Activated CD8-positive, alpha-beta memory T cell treated with anti-CD3 and anti-CD28 coated beads for 36 hours (primary cell): ENCODE measurements around the gene NDRG3. TPM values are rescaled to one million over a fixed set of nuclear protein-coding genes. Genes with fewer than 3 reads are reported as not detected.

ENCODE experiments used
- CTCF ChIA-PET: fragments of 350-600 bp; sonication (Branson Sonifier 250); formaldehyde crosslinking; loops from one replicate; lab custom pipeline; 2021; ENCODE audit warnings: antibody characterized with exemption; lab: Charles Lee
- POLR2A ChIA-PET: fragments of 350-600 bp; sonication (Branson Sonifier 250); formaldehyde crosslinking; loops from one replicate; lab custom pipeline; 2021; ENCODE audit warnings: antibody characterized with exemption; lab: Charles Lee
- total RNA-seq, 2 experiments: library from RNA; stranded (reverse); gene quantifications; one replicate each; pipeline ENCODE4 v1.2.3, GENCODE V29; 2021

The NDRG3 gene
- total RNA-seq, 2 experiments from 2014 or later, result 17.4 to 18.3 TPM

- ChIA-PET CTCF (interaction anchor here (0.8 to 2.0 kb wide), 6 partner anchors 13 to 129 kb away, joined by 3 to 6 read pairs (median 4); a partner anchor contains a TSS), POLR2A (interaction anchor here (0.6 to 1.3 kb wide), 3 partner anchors 18 to 169 kb away, joined by 3 to 5 read pairs (median 4); no protein-coding TSS in a partner anchor)
Measured at GRCh38 chr20:36773107-36773596, 27.3 kb upstream of the NDRG3 start.

DNA sequence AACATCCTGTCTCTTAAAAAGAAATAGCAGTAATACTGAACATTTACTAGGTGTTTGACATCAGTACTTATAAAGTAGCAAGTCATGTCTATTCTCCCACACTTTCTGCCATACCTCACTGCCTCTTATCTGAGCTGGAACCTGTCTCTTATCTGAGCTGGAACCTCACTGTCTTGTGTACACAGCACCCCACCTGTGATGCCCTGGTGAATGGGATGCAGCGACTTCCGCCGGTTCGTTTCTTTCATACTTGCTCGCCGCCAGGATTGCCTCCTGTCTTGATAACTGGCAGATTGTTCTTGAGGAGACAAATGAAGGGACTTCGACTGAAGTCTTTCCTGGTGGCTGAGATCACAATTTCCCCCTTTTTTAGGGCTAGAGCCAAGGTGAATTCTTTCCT is 24.8 kb upstream of the NDRG3 start:
- ChIA-PET POLR2A (no interaction called here), CTCF (no interaction called here)

DNA sequence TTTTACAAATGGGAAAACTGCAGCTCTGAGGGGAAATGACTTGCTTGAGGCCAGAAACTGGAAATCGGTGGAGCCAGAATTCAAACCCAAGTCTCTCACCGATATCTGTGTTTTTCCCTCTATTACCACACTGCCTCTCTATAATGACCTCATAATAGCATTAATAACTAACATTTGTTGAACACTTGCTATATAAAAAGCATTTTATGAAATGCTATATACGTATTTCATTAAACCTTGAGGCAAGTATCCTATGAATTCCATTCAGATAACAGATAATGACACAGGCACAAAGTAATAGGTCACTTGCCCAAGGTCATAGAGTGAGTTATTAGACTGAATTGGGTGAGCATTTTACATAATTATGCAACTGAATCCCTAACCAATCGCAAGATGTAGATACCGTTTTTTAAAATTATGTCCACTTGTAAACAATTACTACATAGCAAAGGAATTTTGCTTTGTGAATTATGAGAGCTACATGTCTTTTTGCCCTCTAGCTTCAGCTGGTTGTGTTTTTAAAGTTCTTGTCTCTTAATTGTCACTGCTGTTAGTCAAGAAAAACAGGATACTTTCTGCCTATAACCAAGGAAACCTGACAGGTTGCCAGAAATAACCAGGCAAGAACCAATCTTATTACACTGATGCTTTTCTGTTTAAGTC is 23.0 kb upstream of the NDRG3 start:
- CTCF ChIA-PET, result interaction anchor here (1.3 kb wide), 1 partner anchor 40 kb away, joined by 3 read pairs; no protein-coding TSS in a partner anchor

GRCh38 chr20:36761125-36761524 is 15.2 kb upstream of the NDRG3 start:
- CTCF ChIA-PET, result no interaction called here
- POLR2A ChIA-PET, result no interaction called here

More for the DNA sequence above, 23.0 kb upstream of the NDRG3 start:
- POLR2A ChIA-PET, result no interaction called here

DNA sequence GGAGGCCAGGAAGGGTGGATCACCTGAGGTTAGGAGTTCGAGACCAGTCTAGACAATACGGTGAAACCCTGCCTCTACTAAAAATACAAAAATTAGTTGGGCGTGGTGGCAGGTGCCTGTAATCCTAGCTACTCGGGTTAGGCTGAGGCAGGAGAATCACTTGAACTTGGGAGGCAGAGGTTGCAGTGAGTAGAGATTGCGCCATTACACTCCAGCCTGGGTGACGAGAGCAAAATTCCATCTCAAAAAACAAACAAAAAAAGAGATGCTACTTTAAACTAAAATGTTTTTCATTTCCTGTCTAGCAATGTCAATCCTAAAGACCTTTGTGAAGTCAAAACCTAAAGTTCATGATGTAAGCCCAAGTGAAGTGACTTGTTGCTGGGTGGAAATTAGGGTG is 14.8 kb upstream of the NDRG3 start:
- ChIA-PET CTCF (interaction anchor here (1.0 kb wide), 1 partner anchor 13 kb away, joined by 3 read pairs; the partner anchor contains the start of gene DSN1), POLR2A (no interaction called here)

DNA sequence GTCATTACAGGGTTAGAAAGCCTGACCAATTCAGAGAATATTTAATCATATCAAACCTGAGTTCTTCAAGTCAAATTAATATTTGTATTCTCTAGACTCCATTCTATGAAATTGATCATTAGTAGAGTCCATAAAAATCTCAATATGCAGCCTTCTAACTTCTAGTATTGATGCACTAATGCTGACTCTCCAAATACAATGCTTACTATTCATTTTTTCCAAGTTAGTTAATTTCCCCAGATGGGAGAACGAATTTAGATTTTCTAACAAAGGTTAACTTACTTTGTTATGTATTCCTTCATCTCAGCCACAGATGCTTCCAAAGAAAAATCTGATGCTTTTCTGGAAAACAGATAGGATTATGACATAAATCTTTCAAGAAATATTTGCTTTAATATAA is 12.4 kb upstream of the NDRG3 start:
- CTCF ChIA-PET, result no interaction called here
- POLR2A ChIA-PET, result no interaction called here

GRCh38 chr20:36756496-36756895 is 10.6 kb upstream of the NDRG3 start:
- ChIA-PET POLR2A (no interaction called here), CTCF (no interaction called here)

DNA sequence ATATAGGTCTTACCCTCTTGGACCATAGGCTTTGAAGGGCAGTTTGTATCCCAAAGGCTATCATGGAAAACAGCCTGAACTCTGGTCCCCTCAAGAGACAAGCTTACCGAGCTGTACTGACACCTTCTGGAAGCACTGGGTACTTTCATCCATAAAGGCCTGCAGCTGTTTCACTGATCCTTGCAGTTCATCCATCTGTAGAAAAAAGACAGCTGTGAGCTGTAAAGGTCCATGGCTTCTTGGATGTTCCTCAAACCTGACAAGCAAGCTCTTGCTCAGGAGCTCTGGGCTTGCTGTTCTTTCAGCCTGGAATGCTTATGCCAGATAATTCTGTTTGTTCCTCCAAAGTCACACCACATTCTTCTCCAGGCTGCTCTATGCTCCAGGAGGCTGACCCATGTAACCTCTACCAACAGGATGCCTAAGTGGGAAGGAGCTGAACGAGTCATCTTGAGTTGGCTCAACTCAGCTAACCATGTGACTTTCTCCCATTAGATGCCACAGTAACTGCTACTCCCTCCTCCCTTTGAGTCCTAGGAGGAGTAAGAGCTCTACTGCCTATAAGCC is 8.8 kb upstream of the NDRG3 start:
- POLR2A ChIA-PET, result interaction anchor here (0.5 to 1.0 kb wide), 2 partner anchors 19 to 159 kb away, joined by 3 read pairs; partner anchors contain the start of gene DSN1
- CTCF ChIA-PET, result interaction anchor here (0.5 to 1.5 kb wide), 10 partner anchors 8 to 161 kb away, joined by 3 to 6 read pairs (median 3); partner anchors contain the start of genes NDRG3 and RAB5IF

DNA sequence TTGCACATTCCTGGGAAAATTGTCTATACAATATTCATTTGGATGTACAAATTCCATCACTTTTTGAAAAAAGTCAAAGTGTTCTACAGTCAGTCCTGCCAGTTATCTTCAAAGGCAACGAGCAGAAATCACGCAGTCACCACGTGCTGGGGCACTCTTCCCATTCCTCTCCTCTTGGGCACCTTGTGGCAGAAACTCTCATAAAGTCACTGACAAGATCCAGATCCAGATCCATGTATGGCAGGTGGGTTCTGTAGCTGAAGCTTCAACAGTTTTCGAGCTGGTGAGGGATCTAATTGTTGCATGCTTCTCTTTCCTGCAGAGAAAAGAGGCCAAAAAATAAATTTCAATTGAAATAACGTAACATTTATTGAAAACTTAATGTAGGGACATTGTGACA is 6.7 kb upstream of the NDRG3 start:
- POLR2A ChIA-PET, result no interaction called here
- CTCF ChIA-PET, result no interaction called here

GRCh38 chr20:36745234-36745926 is 510 bp downstream of the NDRG3 start:
- POLR2A ChIA-PET, result interaction anchor here (0.7 kb wide), 1 partner anchor 636 kb away, joined by 3 read pairs; no protein-coding TSS in a partner anchor
- CTCF ChIA-PET, result interaction anchor here (1.1 to 2.1 kb wide), 4 partner anchors 12 to 15 kb away, joined by 3 to 9 read pairs (median 4); no protein-coding TSS in a partner anchor

DNA sequence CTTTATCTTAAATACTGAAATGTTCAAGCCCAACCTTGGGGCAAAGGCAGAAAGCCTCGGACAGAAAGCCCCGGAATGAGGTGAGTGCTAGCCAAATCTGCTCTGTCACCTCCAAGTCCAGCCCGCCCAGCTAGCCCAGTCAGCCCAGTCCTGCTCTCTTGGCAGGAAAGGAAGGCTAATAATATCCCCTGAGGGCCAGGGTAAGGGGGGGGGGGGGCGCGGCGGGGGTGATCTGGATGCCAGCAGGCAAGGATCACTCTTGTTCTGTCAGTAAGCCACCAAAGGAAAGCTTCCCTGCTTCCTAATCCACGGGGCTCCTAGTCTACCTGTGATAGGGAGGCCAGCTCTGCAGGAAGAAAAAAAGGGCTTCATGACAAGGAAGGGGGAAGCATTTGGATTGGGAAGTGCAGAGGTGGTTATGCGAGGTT is 1.1 kb downstream of the NDRG3 start:
- ChIA-PET POLR2A (interaction anchor here (0.6 to 0.7 kb wide), 2 partner anchors 11 to 635 kb away, joined by 3 read pairs; no protein-coding TSS in a partner anchor), CTCF (interaction anchor here (1.2 to 2.1 kb wide), 4 partner anchors 9 to 15 kb away, joined by 3 to 9 read pairs (median 4); no protein-coding TSS in a partner anchor)

- CTCF ChIA-PET, result interaction anchor here (0.7 to 2.1 kb wide), 5 partner anchors 10 to 139 kb away, joined by 3 to 9 read pairs (median 3); partner anchors contain the start of gene RAB5IF
- POLR2A ChIA-PET, result interaction anchor here (0.6 kb wide), 1 partner anchor 10 kb away, joined by 3 read pairs; no protein-coding TSS in a partner anchor
Measured at GRCh38 chr20:36744243-36744642, 1.6 kb downstream of the NDRG3 start.

DNA sequence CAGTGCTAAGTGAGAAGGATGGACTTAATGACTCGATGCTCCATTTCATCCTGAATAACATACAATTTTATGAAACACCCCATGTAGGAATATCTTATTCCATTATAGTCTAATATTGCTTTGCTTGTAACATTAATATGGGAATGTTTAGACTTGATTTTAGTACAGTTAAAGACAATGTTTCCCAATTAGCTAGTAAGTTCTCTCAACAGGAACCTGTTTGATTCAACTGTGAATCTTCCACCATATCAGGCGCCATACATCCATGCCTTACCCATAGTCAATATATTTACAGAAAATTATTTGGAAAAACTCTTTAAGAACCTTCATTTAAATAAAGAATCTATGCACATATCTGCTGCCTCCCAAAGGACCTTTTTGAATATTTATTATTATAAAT is 3.3 kb downstream of the NDRG3 start:
- POLR2A ChIA-PET, result no interaction called here

GRCh38 chr20:36741072-36741471 is 4.8 kb downstream of the NDRG3 start:
- POLR2A ChIA-PET, result no interaction called here
- CTCF ChIA-PET, result no interaction called here

More for the DNA sequence above, 3.3 kb downstream of the NDRG3 start:
- CTCF ChIA-PET, result interaction anchor here (1.2 kb wide), 1 partner anchor 130 kb away, joined by 3 read pairs; no protein-coding TSS in a partner anchor

- ChIA-PET POLR2A (no interaction called here), CTCF (no interaction called here)
Measured at GRCh38 chr20:36737183-36737499, 8.7 kb downstream of the NDRG3 start.

DNA sequence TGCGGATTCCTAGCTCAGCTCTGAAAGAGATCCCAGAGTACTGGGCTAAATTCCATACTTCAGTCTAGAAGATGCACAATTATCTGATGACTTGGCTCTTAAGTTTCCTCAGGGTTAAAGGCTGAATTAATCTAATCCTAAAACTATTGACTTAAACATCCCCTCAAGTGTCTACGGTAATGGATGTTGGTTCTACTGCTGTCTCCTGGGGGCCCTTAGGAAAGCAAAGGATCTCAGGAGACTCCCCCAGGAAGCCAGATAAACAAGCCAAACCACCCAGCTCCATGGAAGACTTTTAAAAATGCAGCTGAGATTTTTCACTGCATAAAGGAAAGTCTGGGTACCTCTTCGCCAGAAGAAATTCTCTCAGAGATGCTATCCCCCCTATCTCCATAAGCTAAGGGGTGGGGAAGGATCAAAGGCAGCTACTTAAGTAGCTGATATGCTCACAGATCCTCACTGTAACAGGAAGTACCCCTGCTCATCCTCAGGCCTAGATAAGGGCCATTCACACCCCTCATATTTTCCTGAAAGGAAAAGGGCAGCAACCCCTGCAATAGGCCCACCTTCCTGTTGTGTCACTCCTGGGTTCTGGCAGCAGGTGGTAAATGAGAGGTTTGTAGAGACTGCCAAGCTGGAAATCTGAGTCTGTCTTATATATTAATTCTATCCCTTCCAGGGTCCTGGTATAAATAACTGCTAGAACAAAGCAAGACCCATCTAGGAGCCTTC is 9.3 kb downstream of the NDRG3 start:
- POLR2A ChIA-PET, result interaction anchor here (0.6 kb wide), 1 partner anchor 92 kb away, joined by 4 read pairs; no protein-coding TSS in a partner anchor
- CTCF ChIA-PET, result interaction anchor here (0.7 to 1.4 kb wide), 2 partner anchors 21 to 40 kb away, joined by 3 read pairs; no protein-coding TSS in a partner anchor

DNA sequence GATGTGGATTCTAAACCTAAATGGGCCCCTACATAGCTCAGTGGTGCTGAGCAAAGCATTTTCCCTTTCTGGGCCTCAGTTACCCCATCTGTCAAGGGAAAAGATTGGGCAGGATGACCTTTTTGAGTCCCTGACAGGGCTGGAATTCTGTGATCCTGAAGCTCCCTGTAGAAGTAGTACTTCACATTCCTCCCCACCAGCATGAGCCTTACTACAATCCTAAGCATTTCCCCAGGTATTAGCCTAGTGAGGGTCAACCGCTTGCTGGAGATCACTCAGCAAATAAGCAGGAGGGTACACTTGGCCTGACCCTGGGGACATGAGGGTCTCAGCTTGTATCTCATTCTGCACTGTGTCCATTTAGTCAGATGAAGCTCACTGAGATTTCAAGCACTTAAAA is 13.4 kb downstream of the NDRG3 start:
- POLR2A ChIA-PET, result interaction anchor here (1.6 to 1.8 kb wide), 2 partner anchors 87 to 127 kb away, joined by 6 to 8 read pairs; partner anchors contain the start of genes RAB5IF and SLA2
- CTCF ChIA-PET, result interaction anchor here (0.9 to 1.7 kb wide), 4 partner anchors 12 to 160 kb away, joined by 3 to 9 read pairs (median 4); partner anchors contain the start of genes NDRG3 and SLA2

DNA sequence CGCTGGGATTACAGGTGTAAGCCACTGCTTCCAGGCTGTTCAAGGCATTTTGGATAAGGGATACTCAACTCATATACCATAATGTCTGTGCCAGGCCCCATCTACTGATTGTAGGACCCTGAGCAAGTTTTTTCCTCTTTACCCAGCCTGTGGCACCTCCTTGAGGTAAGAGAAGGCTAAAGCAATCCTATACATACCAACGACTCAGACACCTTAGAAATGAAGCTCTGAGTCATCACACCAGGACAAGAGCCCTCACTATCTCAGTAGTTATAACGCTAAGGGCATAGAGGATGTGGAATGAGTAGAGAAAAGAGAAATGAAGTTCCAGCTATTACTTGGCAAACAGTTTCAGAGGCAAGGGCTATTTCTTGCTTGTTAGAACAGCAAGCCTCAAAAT is 16.9 kb downstream of the NDRG3 start:
- CTCF ChIA-PET, result interaction anchor here (0.6 to 1.9 kb wide), 7 partner anchors 10 to 126 kb away, joined by 4 to 8 read pairs (median 4); partner anchors contain the start of genes DSN1 and RAB5IF
- POLR2A ChIA-PET, result no interaction called here
